CD4-positive, CD25-positive, alpha-beta regulatory T cell (primary cell): ENCODE results near the gene ISM1. TPM values are rescaled to one million over a fixed set of nuclear protein-coding genes. Genes with fewer than 3 reads are reported as not detected.

Experiments
- ATAC-seq, 2 donors: fragments of 150-1000 bp; cut with Tn5 transposase; one replicate each; pipeline ENCODE4 v1.10.0; 2021; ENCODE audit warnings: low read depth in 2 of 2, moderate number of reproducible peaks in 2 of 2, moderate library complexity in 1 of 2
- DNase-seq, 3 donors: peaks; one replicate each; pipeline versions ENCODE4 v3.0.0 to v3.0.0-alpha.2; 2012 to 2022; ENCODE audit warnings: mixed read lengths in 1 of 3
- H3K27ac ChIP-seq: one replicate; pipeline ENCODE4 v1.7.0; 2013; ENCODE audit warnings: mild to moderate bottlenecking, low read length; ENCODE audit not compliant: insufficient read depth, poor library complexity, severe bottlenecking
- H3K27me3 ChIP-seq: one replicate; pipeline ENCODE4 v1.7.0; 2013; ENCODE audit warnings: low read length; ENCODE audit not compliant: control insufficient read depth, insufficient read depth
- H3K36me3 ChIP-seq: one replicate; pipeline ENCODE4 v1.7.0; 2013; ENCODE audit warnings: mild to moderate bottlenecking, low read length, moderate library complexity; ENCODE audit not compliant: control insufficient read depth, insufficient read depth
- H3K4me1 ChIP-seq: 2 replicates; pipeline ENCODE4 v1.7.0; 2013; ENCODE audit warnings: mild to moderate bottlenecking, low read length; ENCODE audit not compliant: insufficient read depth, control insufficient read depth, poor library complexity, severe bottlenecking
- H3K4me3 ChIP-seq: one replicate; pipeline ENCODE4 v1.7.0; 2013; ENCODE audit warnings: low read depth, mild to moderate bottlenecking, low read length, moderate library complexity
- H3K9me3 ChIP-seq, 2 experiments: 1 replicate in 1 of 2; 2 replicates in 1 of 2; pipeline ENCODE4 v1.7.0; 2013; ENCODE audit warnings: low read length in 2 of 2, mild to moderate bottlenecking in 1 of 2, moderate library complexity in 1 of 2; ENCODE audit not compliant: control insufficient read depth in 2 of 2
- H3K27ac Mint-ChIP-seq, 3 donors: one replicate each; pipeline ENCODE4 v1.8.0; 2020 to 2022; ENCODE audit warnings: mild to moderate bottlenecking in 3 of 3, mixed read lengths in 3 of 3, moderate library complexity in 2 of 3
- H3K27me3 Mint-ChIP-seq: one replicate; pipeline ENCODE4 v1.8.0; 2022; ENCODE audit warnings: mild to moderate bottlenecking, mixed read lengths
- H3K36me3 Mint-ChIP-seq: one replicate; pipeline ENCODE4 v1.8.0; 2020; ENCODE audit warnings: mixed read lengths
- H3K4me1 Mint-ChIP-seq, 4 donors: one replicate each; pipeline ENCODE4 v1.8.0; 2020 to 2022; ENCODE audit warnings: mixed read lengths in 4 of 4, mild to moderate bottlenecking in 1 of 4
- H3K4me3 Mint-ChIP-seq, 4 donors: one replicate each; pipeline ENCODE4 v1.8.0; 2020 to 2022; ENCODE audit warnings: mild to moderate bottlenecking in 4 of 4, mixed read lengths in 4 of 4, moderate library complexity in 3 of 4
- H3K9me3 Mint-ChIP-seq, 7 donors: one replicate each; pipeline ENCODE4 v1.8.0; 2020 to 2022; ENCODE audit warnings: mixed read lengths in 7 of 7, mild to moderate bottlenecking in 3 of 7, moderate library complexity in 2 of 7
- polyA plus RNA-seq, 4 donors: library from polyadenylated mRNA; unstranded; fragments of 300-500 nt; fragmentation: Illumina TruSeq; gene quantifications; one replicate each; pipeline ENCODE4 v1.2.3, GENCODE V29; 2021
- total RNA-seq: library from RNA; stranded (reverse); gene quantifications from one replicate; pipeline ENCODE4 v1.2.3, GENCODE V29; 2022

Gene ISM1
- total and polyA plus RNA-seq, 5 donors from 2014 or later = 0.38 to 2.4 (median 0.67) TPM

DNA sequence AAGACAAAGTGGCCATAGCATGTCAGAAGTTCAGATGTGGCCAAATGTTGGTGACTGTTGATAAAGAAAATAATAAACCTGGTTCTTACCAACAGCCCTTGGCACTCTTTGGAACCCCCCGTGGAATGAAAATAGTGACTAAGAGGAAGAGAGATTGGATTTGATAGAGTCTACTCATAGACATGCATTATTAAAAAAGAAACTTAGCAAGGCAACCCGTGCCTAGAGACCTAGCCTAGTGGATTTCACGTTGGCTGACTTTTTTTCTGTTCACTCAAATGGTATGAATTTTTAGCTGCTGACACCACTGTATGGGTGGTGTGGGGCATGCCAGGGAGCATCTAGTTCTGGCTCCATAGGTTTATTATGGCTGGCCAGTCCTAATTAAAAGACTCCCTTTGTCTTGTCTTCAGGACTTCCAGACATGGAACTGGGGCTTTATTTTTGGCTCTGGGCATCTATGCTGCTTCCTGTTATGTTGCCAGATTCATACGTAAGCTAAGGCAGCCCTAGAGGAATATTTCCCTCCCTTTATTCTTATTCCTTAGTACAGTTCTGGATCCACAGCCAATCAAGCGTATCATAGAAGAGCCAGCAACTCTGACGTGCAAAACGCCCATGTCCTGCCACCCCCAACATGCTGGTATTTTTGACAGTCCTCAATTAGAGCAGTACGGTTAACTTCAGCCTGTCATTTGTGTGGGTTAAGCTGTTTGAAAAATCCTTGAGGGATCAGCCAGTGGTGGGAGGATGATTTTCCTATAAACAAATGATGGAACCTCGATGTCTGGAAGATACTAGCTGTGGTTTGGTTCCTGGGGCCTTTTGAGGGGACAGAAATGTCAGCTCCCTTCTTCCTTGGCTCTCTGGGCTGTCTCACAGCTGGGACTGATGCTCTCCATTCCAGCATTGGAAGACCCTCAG is 127.5 kb downstream of the ISM1 start:
- Histone ChIP-seq H3K4me3 (no peak overlapping the region), H3K27me3 (no peaks in the 10 kb centered on the region), H3K4me1 (no peaks in the 10 kb centered on the region), H3K36me3 (no peaks in the 10 kb centered on the region), H3K9me3 (no peaks in the 10 kb centered on the region), H3K27ac (no peak overlapping the region)
- Mint-ChIP-seq H3K27ac (no peak overlapping the region), H3K4me1 (no peaks in the 10 kb centered on the region), H3K27me3 (peaks cover 10% of the 10 kb centered on the region), H3K9me3 (peaks cover 0 to 1% (median 0%) of the 10 kb centered on the region in 7 donors), H3K4me3 (no peak overlapping the region), H3K36me3 (no peaks in the 10 kb centered on the region)
- no peak for ATAC-seq
- no peak for DNase-seq

DNA sequence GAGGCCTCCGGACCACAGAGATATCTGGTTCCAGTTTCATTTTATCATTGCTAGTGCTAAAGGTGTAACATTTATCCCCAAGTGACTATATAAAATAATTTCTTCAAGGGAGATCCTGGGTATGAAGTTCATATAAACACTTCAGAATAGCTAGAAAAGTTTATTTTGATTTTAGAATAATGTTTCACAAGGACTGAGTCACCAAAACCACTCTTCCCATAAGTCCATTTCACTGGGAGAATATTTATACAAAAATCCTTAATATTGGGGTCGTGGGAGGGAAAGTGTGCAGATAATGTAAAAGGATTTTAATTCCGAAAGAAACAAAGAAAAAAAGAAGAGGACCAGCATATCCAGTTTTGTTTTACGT is 128.1 kb downstream of the ISM1 start:
- Histone ChIP-seq H3K4me1 (no peaks in the 10 kb centered on the region), H3K4me3 (no peak overlapping the region), H3K27ac (no peak overlapping the region), H3K27me3 (no peaks in the 10 kb centered on the region), H3K36me3 (no peaks in the 10 kb centered on the region), H3K9me3 (no peaks in the 10 kb centered on the region)
- no peaks in the 10 kb centered on the region for H3K4me1 Mint-ChIP-seq
- DNase-seq (no peak), ATAC-seq (no peak)
- H3K9me3 Mint-ChIP-seq = no peaks in the 10 kb centered on the region
- no peak overlapping the region for H3K4me3 Mint-ChIP-seq
- H3K27ac Mint-ChIP-seq = no peak overlapping the region
- peaks cover 10% of the 10 kb centered on the region for H3K27me3 Mint-ChIP-seq
- H3K36me3 Mint-ChIP-seq = no peaks in the 10 kb centered on the region

Other genes with a start within 250 kb of the ISM1 start
- gene SPTLC3, start 212.3 kb upstream of the ISM1 start, total RNA-seq = 0.54 TPM
- under 1 TPM in 2 of 4 donors, not detected in 2; 0.12 to 0.13 TPM for gene SPTLC3, start 212.3 kb upstream of the ISM1 start, polyA plus RNA-seq